SK-N-SH treated with all-trans-retinoic acid at 6 μM for 48 hours (cell line): Measurements from ENCODE around the gene MGLL.

Experiments
- ATAC-seq: fragments of 200-7000 bp; cut with Tn5 transposase; 3 replicates; pipeline ENCODE4 v1.9.1; 2020; ENCODE audit warnings: mild to moderate bottlenecking, moderate library complexity
- ARNTL ChIP-seq: fragments of 450-650 bp; formaldehyde crosslinking; IDR thresholded peaks from 2 replicates; pipeline ENCODE4 v1.5.0; 2020; ENCODE audit warnings: low read depth, mild to moderate bottlenecking, moderate library complexity, borderline replicate concordance
- BACH2 ChIP-seq: fragments of 250-450 bp; sonication (Bioruptor Pico); IDR thresholded peaks from 2 replicates; pipeline ENCODE4 v1.9.0; 2021; ENCODE audit warnings: mild to moderate bottlenecking, borderline replicate concordance
- CSDC2 ChIP-seq: fragments of 250-450 bp; sonication (Bioruptor Pico); IDR thresholded peaks from 2 replicates; pipeline ENCODE4 v1.5.0; 2020; ENCODE audit warnings: mild to moderate bottlenecking, moderate library complexity
- ESRRG ChIP-seq: fragments of 250-450 bp; sonication (Bioruptor Pico); IDR thresholded peaks from 2 replicates; pipeline ENCODE4 v1.6.1; 2021; ENCODE audit warnings: mild to moderate bottlenecking
- GLIS3 ChIP-seq: fragments of 250-450 bp; sonication (Bioruptor Pico); IDR thresholded peaks from 2 replicates; pipeline ENCODE4 v1.5.0; 2020; ENCODE audit warnings: mild to moderate bottlenecking, moderate library complexity
- OSR1 ChIP-seq: fragments of 250-450 bp; sonication (Bioruptor Pico); IDR thresholded peaks from 2 replicates; pipeline ENCODE4 v1.8.0; 2022; ENCODE audit warnings: moderate library complexity, mild to moderate bottlenecking, inconsistent platforms
- POU6F1 ChIP-seq: fragments of 250-450 bp; sonication (Bioruptor Pico); IDR thresholded peaks from 2 replicates; pipeline ENCODE4 v1.8.0; 2021; ENCODE audit warnings: low read depth, mild to moderate bottlenecking, moderate library complexity, borderline replicate concordance
- RARB ChIP-seq: fragments of 250-450 bp; sonication (Bioruptor Pico); IDR thresholded peaks from 2 replicates; pipeline ENCODE4 v1.8.0; 2021; ENCODE audit warnings: mild to moderate bottlenecking, moderate library complexity
- SNAI2 ChIP-seq: fragments of 250-450 bp; sonication (Bioruptor Pico); IDR thresholded peaks from 2 replicates; pipeline ENCODE4 v1.5.0; 2020; ENCODE audit warnings: mild to moderate bottlenecking, moderate library complexity
- TCF4 ChIP-seq: fragments of 250-450 bp; sonication (Bioruptor Pico); IDR thresholded peaks from 2 replicates; pipeline ENCODE4 v1.8.0; 2021; ENCODE audit warnings: mild to moderate bottlenecking, moderate library complexity, borderline replicate concordance
- TSHZ2 ChIP-seq: fragments of 250-450 bp; sonication (Bioruptor Pico); IDR thresholded peaks from 2 replicates; pipeline ENCODE4 v1.5.0; 2020; ENCODE audit warnings: mild to moderate bottlenecking, moderate library complexity
- ZC3H10 ChIP-seq: fragments of 250-450 bp; sonication (Bioruptor Pico); IDR thresholded peaks from 2 replicates; pipeline ENCODE4 v1.5.1; 2021; ENCODE audit warnings: mild to moderate bottlenecking, moderate library complexity
- ZFP3 ChIP-seq: fragments of 250-450 bp; sonication (Bioruptor Pico); IDR thresholded peaks from 2 replicates; pipeline ENCODE4 v1.5.0; 2020; ENCODE audit warnings: mild to moderate bottlenecking, moderate library complexity
- ZFP30 ChIP-seq: fragments of 450-650 bp; formaldehyde crosslinking; IDR thresholded peaks from 2 replicates; pipeline ENCODE4 v1.5.0; 2022; ENCODE audit warnings: mild to moderate bottlenecking, moderate library complexity
- ZNF565 ChIP-seq: fragments of 450-650 bp; formaldehyde crosslinking; conservative IDR thresholded peaks from 2 replicates; pipeline ENCODE4 v1.5.0; 2020; ENCODE audit warnings: low read depth, mild to moderate bottlenecking, moderate library complexity
- ZNF70 ChIP-seq: fragments of 450-650 bp; formaldehyde crosslinking; IDR thresholded peaks from 2 replicates; pipeline ENCODE4 v1.5.0; 2020; ENCODE audit warnings: mild to moderate bottlenecking, moderate library complexity
- ZNF8 ChIP-seq: fragments of 450-650 bp; formaldehyde crosslinking; IDR thresholded peaks from 2 replicates; pipeline ENCODE4 v1.5.0; 2020; ENCODE audit warnings: mild to moderate bottlenecking, moderate library complexity
- TF ChIP-seq, protein P1 (sequence below): fragments of 250-450 bp; sonication (Bioruptor Pico); IDR thresholded peaks from 2 replicates; pipeline ENCODE4 v1.5.1; 2020; ENCODE audit warnings: low read depth, mild to moderate bottlenecking, moderate library complexity
- TF ChIP-seq, protein P2 (sequence below): fragments of 250-450 bp; sonication (Bioruptor Pico); IDR thresholded peaks from 2 replicates; pipeline ENCODE4 v1.5.1; 2021; ENCODE audit warnings: mild to moderate bottlenecking, moderate library complexity

MGLL gene

DNA sequence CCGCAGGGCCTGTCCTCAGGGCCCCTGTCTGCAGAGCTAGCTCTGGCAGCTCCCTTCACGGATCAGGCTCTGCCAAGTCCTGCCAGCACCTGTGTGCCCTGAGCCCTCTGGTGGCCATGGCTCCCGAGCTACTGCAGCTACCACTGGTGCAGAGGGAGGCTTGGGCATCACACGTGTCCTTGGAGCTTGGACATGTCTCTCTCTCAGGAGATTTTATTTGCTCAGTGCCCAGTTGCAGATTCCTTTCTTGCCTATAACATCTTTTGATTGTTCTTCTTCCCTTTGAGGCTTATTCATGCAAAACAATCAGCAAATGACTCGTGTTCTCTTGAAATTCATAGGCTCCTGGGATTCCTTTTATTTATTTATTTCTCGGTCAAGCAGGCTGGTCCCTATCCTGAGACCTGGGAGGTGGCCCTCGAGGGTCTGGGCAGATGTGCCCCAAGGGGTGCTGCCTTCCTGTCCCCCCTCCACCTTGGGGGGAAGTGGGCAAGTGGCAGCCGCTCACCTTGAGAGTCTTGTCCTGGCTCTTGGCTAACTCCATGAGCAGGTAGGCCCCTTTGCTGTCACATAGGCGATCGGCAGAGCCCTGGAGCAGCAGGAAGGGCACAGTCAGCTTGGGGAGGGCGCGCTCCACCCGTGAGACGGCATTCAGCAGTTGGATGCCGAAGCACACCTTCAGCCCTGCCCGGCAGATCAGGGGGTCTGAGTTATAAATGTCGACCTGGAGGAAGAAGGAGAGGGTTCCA lies 127.7 kb downstream of the MGLL start:
- ATAC-seq = peak; percentile 33
- no peak for TF ChIP-seq BACH2 (CRISPR knock-in tag)
- TF ChIP-seq ZC3H10 (CRISPR knock-in tag) = no peak
- TF ChIP-seq TSHZ2 = no peak
- TF ChIP-seq ZNF565 (CRISPR knock-in tag) = no peak
- no peak for TF ChIP-seq TCF4 (CRISPR knock-in tag)
- no peak for TF ChIP-seq RARB (CRISPR knock-in tag)
- TF ChIP-seq ZFP30 (CRISPR knock-in tag) = no peak
- TF ChIP-seq, protein P1, sequence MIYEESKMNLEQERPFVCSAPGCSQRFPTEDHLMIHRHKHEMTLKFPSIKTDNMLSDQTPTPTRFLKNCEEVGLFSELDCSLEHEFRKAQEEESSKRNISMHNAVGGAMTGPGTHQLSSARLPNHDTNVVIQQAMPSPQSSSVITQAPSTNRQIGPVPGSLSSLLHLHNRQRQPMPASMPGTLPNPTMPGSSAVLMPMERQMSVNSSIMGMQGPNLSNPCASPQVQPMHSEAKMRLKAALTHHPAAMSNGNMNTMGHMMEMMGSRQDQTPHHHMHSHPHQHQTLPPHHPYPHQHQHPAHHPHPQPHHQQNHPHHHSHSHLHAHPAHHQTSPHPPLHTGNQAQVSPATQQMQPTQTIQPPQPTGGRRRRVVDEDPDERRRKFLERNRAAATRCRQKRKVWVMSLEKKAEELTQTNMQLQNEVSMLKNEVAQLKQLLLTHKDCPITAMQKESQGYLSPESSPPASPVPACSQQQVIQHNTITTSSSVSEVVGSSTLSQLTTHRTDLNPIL (CRISPR knock-in tag) = no peak
- TF ChIP-seq ZNF70 = no peak
- no peak for TF ChIP-seq ZNF8 (CRISPR knock-in tag)
- TF ChIP-seq ARNTL (CRISPR knock-in tag) = no peak
- TF ChIP-seq GLIS3 (CRISPR knock-in tag) = no peak
- TF ChIP-seq OSR1 (CRISPR knock-in tag) = no peak
- no peak for TF ChIP-seq ZFP3 (CRISPR knock-in tag)
- no peak for TF ChIP-seq POU6F1 (CRISPR knock-in tag)
- no peak for TF ChIP-seq CSDC2 (CRISPR knock-in tag)
- TF ChIP-seq, protein P2, sequence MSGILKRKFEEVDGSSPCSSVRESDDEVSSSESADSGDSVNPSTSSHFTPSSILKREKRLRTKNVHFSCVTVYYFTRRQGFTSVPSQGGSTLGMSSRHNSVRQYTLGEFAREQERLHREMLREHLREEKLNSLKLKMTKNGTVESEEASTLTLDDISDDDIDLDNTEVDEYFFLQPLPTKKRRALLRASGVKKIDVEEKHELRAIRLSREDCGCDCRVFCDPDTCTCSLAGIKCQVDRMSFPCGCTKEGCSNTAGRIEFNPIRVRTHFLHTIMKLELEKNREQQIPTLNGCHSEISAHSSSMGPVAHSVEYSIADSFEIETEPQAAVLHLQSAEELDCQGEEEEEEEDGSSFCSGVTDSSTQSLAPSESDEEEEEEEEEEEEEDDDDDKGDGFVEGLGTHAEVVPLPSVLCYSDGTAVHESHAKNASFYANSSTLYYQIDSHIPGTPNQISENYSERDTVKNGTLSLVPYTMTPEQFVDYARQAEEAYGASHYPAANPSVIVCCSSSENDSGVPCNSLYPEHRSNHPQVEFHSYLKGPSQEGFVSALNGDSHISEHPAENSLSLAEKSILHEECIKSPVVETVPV (CRISPR knock-in tag) = no peak
- TF ChIP-seq ESRRG (CRISPR knock-in tag) = no peak
- TF ChIP-seq SNAI2 = no peak
- TF ChIP-seq, all 23 proteins: peak for 0

DNA sequence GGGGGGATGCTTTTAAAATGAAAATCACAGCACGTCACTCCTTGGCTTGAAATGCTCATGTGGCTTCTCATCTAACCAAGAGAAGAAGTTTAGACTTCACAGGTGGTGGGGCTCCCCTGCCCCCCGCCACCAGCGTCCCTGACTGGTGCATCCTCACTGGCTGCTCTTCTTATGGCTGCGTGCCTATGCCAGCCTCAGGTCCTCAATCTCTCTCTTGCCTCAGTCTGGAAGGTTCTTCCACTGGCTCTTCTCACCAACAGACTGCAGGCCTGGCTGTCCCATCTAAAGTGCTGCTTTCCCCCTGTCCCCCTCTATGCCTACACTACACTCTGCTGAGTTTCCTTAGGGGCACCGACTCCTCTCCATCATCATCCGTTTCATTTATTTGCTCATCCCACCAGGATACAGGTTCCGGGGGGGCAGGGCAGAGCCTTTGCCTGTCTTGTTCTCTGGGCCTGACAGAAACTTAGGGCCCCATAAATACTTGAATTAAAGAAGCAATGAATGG lies 128.9 kb downstream of the MGLL start:
- no peak for TF ChIP-seq TSHZ2
- TF ChIP-seq CSDC2 (CRISPR knock-in tag) = no peak
- TF ChIP-seq BACH2 (CRISPR knock-in tag) = no peak
- no peak for TF ChIP-seq RARB (CRISPR knock-in tag)
- TF ChIP-seq, protein P1 (CRISPR knock-in tag) = no peak
- no peak for TF ChIP-seq ZC3H10 (CRISPR knock-in tag)
- TF ChIP-seq ZNF8 (CRISPR knock-in tag) = no peak
- no peak for ATAC-seq
